Left renal pelvis (tissue), 4 donors: Measurements from ENCODE around the gene MSI2. TPM values are rescaled to one million over a fixed set of nuclear protein-coding genes. Genes with fewer than 3 reads are reported as not detected.

ENCODE experiments used
- DNase-seq, 4 donors: peaks; one replicate each; pipeline ENCODE4 v3.0.0-alpha.2; 2013; ENCODE audit warnings: low read depth in 4 of 4, low spot score in 3 of 4
- polyA plus RNA-seq, 4 donors: library from polyadenylated mRNA; unstranded; fragments of 120-200 nt; gene quantifications; one replicate each; pipeline ENCODE4 v1.2.1, GENCODE V29; 2013; ENCODE audit not compliant: insufficient read length in 4 of 4

MSI2 gene
- polyA plus RNA-seq, 4 donors, result 46.8 to 107 (median 97.2) TPM

GRCh38 chr17:57714665-57715180 is 458.4 kb downstream of the MSI2 start:
- no peak for DNase-seq

GRCh38 chr17:57715981-57716380 is 459.7 kb downstream of the MSI2 start:
- no peak for DNase-seq

GRCh38 chr17:57718878-57719277 is 462.6 kb downstream of the MSI2 start:
- DNase-seq, result no peak

- no peak for DNase-seq
These were observed 464.2 kb downstream of the MSI2 start for GRCh38 chr17:57720386-57721035.

GRCh38 chr17:57721967-57722703 is 465.8 kb downstream of the MSI2 start:
- DNase-seq, result no peak

GRCh38 chr17:57722704-57723043 is 466.4 kb downstream of the MSI2 start:
- DNase-seq, result no peak

GRCh38 chr17:57723427-57724025 is 467.2 kb downstream of the MSI2 start:
- no peak for DNase-seq

- DNase-seq, result no peak
These were observed 467.9 kb downstream of the MSI2 start for GRCh38 chr17:57724026-57724728.

- no peak for DNase-seq
These were observed 468.4 kb downstream of the MSI2 start for GRCh38 chr17:57724729-57725125.

GRCh38 chr17:57726213-57726790 is 470.0 kb downstream of the MSI2 start:
- DNase-seq, result no peak

- DNase-seq, result no peak
These were observed 470.5 kb downstream of the MSI2 start for GRCh38 chr17:57726838-57727237.

GRCh38 chr17:57727630-57728175 is 471.4 kb downstream of the MSI2 start:
- DNase-seq, result no peak

- no peak for DNase-seq
These were observed 473.8 kb downstream of the MSI2 start for GRCh38 chr17:57730026-57730701.

GRCh38 chr17:57732062-57732461 is 475.7 kb downstream of the MSI2 start:
- DNase-seq, result no peak

GRCh38 chr17:57733085-57733484 is 476.8 kb downstream of the MSI2 start:
- DNase-seq, result no peak

Other genes starting within 250 kb of the MSI2 start
- 10 to 100 TPM; 14.8 to 35.3 (median 33.8) TPM for gene AKAP1, start 171.3 kb upstream of the MSI2 start, polyA plus RNA-seq